ENCODE results near the gene EPOP. TPM values are rescaled to one million over a fixed set of nuclear protein-coding genes. Genes with fewer than 3 reads are reported as not detected.

Gene EPOP
- total RNA-seq, 1 experiment from 2014 or later, result 4.0 TPM

DNA sequence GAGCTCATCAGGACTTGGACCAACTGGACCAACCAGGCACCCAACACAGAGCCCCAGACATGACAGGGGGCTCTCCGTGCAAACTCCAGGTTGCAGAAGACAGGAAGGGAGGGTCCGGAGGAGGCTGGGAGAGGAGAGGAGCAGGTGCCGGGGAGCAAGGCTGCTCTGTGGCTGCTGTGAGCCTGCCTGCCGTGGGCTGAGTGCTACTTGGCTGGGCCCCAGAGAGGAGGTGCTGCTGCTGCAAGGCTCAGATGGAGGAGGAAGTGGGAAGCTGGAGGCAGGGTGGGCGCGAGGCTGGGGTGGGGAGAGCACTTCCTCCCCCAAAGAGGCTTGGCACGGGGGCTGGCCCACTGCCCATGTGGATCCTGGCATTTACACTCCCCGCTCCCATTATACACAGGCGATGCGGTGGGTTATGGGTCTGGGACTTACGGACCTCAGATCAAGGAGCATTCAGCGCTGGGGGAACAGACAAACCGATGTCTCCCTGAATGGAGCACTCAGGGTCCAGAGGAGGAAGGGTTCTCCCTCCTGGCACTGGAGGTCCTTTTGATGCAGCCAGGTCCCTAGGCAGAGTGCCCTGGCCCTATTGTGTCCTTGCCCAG is 15.9 kb downstream of the EPOP start:
- no peak for TF ChIP-seq EZH2 (IDR thresholded peaks at IDR 0.05; ENCODE audit: borderline replicate concordance, low read depth, low read length, poor library complexity, severe bottlenecking)
- TF ChIP-seq, protein P1, sequence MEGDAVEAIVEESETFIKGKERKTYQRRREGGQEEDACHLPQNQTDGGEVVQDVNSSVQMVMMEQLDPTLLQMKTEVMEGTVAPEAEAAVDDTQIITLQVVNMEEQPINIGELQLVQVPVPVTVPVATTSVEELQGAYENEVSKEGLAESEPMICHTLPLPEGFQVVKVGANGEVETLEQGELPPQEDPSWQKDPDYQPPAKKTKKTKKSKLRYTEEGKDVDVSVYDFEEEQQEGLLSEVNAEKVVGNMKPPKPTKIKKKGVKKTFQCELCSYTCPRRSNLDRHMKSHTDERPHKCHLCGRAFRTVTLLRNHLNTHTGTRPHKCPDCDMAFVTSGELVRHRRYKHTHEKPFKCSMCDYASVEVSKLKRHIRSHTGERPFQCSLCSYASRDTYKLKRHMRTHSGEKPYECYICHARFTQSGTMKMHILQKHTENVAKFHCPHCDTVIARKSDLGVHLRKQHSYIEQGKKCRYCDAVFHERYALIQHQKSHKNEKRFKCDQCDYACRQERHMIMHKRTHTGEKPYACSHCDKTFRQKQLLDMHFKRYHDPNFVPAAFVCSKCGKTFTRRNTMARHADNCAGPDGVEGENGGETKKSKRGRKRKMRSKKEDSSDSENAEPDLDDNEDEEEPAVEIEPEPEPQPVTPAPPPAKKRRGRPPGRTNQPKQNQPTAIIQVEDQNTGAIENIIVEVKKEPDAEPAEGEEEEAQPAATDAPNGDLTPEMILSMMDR (conservative IDR thresholded peaks at IDR 0.05; ENCODE audit: low read depth, low read length), result no peak
- ChIA-PET CTCF (interaction anchor here (0.6 kb wide), 1 partner anchor 221 kb away, joined by 4 read pairs; no protein-coding TSS in a partner anchor), POLR2A (ENCODE audit: low non-redundant PET) (no interaction called here)
- DNase-seq (ENCODE audit: low spot score), result no peak
- intact Hi-C loops (cut with micrococcal nuclease; ENCODE audit: unreplicated experiment), result no loop called here
- no peaks in the 10 kb centered on the region for H3K36me3 ChIP-seq (ENCODE audit: insufficient read depth, low read length, poor library complexity, severe bottlenecking)
- no peaks in the 10 kb centered on the region for H3K27me3 ChIP-seq (replicated peaks; ENCODE audit: insufficient read depth, low read depth, low read length, poor library complexity)
- H3K27ac ChIP-seq (ENCODE audit: low read depth, low read length, poor library complexity, severe bottlenecking), result no peak overlapping the region
- H3K4me1 ChIP-seq (ENCODE audit: insufficient read depth, low read length, poor library complexity, severe bottlenecking), result no peaks in the 10 kb centered on the region
- no peak overlapping the region for H3K4me3 ChIP-seq (ENCODE audit: low read depth, low read length, poor library complexity, severe bottlenecking)
- H3K9me3 ChIP-seq (ENCODE audit: low read depth, low read length, poor library complexity, severe bottlenecking), result no peaks in the 10 kb centered on the region
- no TSS peak for BruUV-seq (replicated peaks)

DNA sequence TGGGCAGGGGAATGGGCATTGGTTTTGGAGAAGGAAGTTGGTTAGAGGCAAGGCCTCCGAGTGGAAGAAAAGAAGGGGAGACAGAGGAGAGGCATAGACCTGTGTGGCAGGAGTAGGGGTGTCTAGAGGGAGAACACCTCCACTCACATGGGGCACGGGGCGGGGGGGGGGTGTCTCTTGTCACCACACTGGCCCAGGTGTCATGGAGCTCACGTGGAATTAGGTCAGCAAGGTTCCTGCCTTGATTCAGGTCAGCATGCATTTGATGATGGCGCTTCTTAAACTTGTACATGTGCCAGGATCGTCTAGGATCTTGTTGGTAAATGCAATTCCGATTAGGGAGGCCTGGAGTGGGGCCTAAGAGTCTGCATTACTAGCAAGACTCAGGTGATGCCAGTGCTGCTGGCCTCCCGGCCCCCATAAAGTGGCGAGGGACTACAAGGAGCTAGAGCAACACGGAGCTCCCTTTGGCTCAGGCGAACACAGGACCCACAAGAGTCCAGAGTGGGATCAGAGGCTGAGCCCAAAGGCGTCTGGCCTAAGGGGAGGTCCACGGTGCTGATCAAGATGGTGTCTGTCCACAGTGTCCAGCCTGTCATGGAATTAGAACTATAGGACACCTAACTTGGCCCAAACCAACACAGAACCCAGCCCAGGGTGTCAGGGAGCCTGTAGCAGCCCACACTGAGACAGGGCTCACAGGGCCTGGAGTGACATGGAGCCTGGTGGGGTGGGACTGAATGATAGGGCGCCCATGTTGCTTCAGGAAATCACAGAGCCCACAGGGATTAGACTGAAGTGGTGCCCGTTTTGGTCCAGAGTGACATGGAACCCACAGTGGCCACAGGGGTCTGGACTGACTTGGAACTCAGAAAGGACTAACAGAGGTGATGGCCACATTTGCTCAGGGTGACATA is 16.7 kb downstream of the EPOP start:
- no peaks in the 10 kb centered on the region for H3K36me3 ChIP-seq (ENCODE audit: insufficient read depth, low read length, poor library complexity, severe bottlenecking)
- CTCF ChIA-PET, result interaction anchor here (0.6 kb wide), 1 partner anchor 220 kb away, joined by 4 read pairs; no protein-coding TSS in a partner anchor
- BruUV-seq (replicated peaks), result no TSS peak
- H3K27ac ChIP-seq (ENCODE audit: low read depth, low read length, poor library complexity, severe bottlenecking), result no peak overlapping the region
- no peaks in the 10 kb centered on the region for H3K27me3 ChIP-seq (replicated peaks; ENCODE audit: insufficient read depth, low read depth, low read length, poor library complexity)
- no peaks in the 10 kb centered on the region for H3K9me3 ChIP-seq (ENCODE audit: low read depth, low read length, poor library complexity, severe bottlenecking)
- no peaks in the 10 kb centered on the region for H3K4me1 ChIP-seq (ENCODE audit: insufficient read depth, low read length, poor library complexity, severe bottlenecking)
- intact Hi-C loops (cut with micrococcal nuclease; ENCODE audit: unreplicated experiment), result no loop called here
- TF ChIP-seq, protein P1 (conservative IDR thresholded peaks at IDR 0.05; ENCODE audit: low read depth, low read length), result no peak
- no peak for TF ChIP-seq EZH2 (IDR thresholded peaks at IDR 0.05; ENCODE audit: borderline replicate concordance, low read depth, low read length, poor library complexity, severe bottlenecking)
- no peak overlapping the region for H3K4me3 ChIP-seq (ENCODE audit: low read depth, low read length, poor library complexity, severe bottlenecking)
- no peak for DNase-seq (ENCODE audit: low spot score)
- POLR2A ChIA-PET (ENCODE audit: low non-redundant PET), result no interaction called here

DNA sequence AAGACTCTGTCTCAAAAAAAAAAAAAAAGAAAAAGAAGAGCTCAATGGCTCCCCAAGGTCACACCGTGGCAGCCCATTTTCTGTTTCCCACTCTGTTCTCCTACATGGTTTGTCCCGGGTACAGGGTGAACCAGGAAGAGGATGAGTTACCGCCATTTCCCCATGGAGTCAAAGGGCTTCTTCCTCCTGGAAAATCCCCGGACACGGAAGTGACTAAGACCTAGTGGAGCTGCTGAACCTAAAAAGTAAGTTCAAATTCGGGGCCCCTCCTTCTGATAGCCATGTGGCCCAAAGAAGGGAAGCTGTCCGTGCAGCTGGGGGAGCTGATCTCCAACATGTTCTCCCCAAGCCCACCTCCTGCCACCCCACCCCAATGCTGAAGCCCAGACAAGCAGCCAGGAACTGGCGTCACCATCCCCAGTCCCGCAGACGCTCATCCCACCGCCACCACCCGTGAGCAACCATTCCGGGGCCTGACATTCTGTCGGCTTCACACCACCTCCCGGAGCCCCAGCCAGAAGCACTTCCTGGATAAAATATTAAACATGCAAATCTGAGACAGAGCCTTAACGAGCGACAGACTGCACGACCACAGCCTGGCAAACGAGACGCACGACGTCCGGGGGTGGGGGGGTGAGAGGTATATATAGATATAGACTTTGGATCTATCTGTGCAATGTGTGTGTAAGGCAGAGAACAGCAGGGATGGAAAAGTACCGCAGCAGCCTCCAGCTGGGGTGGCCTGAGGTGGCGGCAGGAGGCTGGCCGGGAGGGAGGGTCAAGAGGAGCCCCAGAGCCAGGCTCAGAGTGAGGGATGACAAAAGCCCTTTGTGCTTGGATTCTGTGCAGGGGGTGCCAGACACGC is 17.6 kb downstream of the EPOP start:
- POLR2A ChIA-PET (ENCODE audit: low non-redundant PET), result no interaction called here
- CTCF ChIA-PET, result no interaction called here
- BruUV-seq (replicated peaks), result no TSS peak
- Histone ChIP-seq H3K27me3 (replicated peaks; ENCODE audit: insufficient read depth, low read depth, low read length, poor library complexity) (no peaks in the 10 kb centered on the region), H3K4me3 (ENCODE audit: low read depth, low read length, poor library complexity, severe bottlenecking) (no peak overlapping the region), H3K27ac (ENCODE audit: low read depth, low read length, poor library complexity, severe bottlenecking) (no peak overlapping the region), H3K36me3 (ENCODE audit: insufficient read depth, low read length, poor library complexity, severe bottlenecking) (no peaks in the 10 kb centered on the region), H3K9me3 (ENCODE audit: low read depth, low read length, poor library complexity, severe bottlenecking) (no peaks in the 10 kb centered on the region), H3K4me1 (ENCODE audit: insufficient read depth, low read length, poor library complexity, severe bottlenecking) (no peaks in the 10 kb centered on the region)
- no peak for DNase-seq (ENCODE audit: low spot score)
- intact Hi-C loops (cut with micrococcal nuclease; ENCODE audit: unreplicated experiment), result no loop called here
- TF ChIP-seq, protein P1 (conservative IDR thresholded peaks at IDR 0.05; ENCODE audit: low read depth, low read length), result no peak
- TF ChIP-seq EZH2 (IDR thresholded peaks at IDR 0.05; ENCODE audit: borderline replicate concordance, low read depth, low read length, poor library complexity, severe bottlenecking), result no peak

Measured in A673 (cell line).